K562 (cell line): ENCODE measurements around the gene DLL4. TPM values are rescaled to one million over a fixed set of nuclear protein-coding genes. Genes with fewer than 3 reads are reported as not detected.

Source experiments
- ARID3A ChIP-seq: IDR thresholded peaks from 2 replicates; pipeline ENCODE4 v1.6.1; 2012; ENCODE audit warnings: low read depth, low read length, improper control_type of control experiment, borderline replicate concordance
- CTCF ChIP-seq, 3 experiments: IDR thresholded peaks in 2 of 3; conservative IDR thresholded peaks in 1 of 3; 2 replicates each; pipeline ENCODE4 v1.5.1; 2011 to 2012; ENCODE audit warnings: low read length in 3 of 3, mild to moderate bottlenecking in 3 of 3, control low read depth in 2 of 3, improper control_type of control experiment in 1 of 3, inconsistent platforms in 1 of 3, low read depth in 1 of 3, mixed read lengths in 1 of 3, moderate library complexity in 1 of 3; ENCODE audit not compliant: insufficient read depth in 2 of 3
- ELF1 ChIP-seq: fragments of 200-800 bp; sonication (Bioruptor generic); IDR thresholded peaks from 2 replicates; pipeline ENCODE4 v1.6.1; 2016; ENCODE audit warnings: missing genetic modification characterization, missing compliant biosample characterization
- FOXP1 ChIP-seq: sonication (generic); formaldehyde crosslinking; IDR thresholded peaks from 2 replicates; pipeline ENCODE4 v1.8.0; 2022; ENCODE audit warnings: mild to moderate bottlenecking, missing genetic modification reagents
- HDAC8 ChIP-seq: fragments of 450-650 bp; IDR thresholded peaks from 2 replicates; pipeline ENCODE4 v1.6.1; 2016; ENCODE audit warnings: mild to moderate bottlenecking, missing genetic modification characterization, moderate library complexity, missing compliant biosample characterization
- MNT ChIP-seq, 2 experiments: fragments of 450-650 bp; conservative IDR thresholded peaks; 2 replicates each; pipeline ENCODE4 v1.6.1; 2017; ENCODE audit warnings: mild to moderate bottlenecking in 2 of 2, moderate library complexity in 2 of 2
- PTTG1 ChIP-seq: fragments of 450-650 bp; IDR thresholded peaks from 2 replicates; pipeline ENCODE4 v1.6.1; 2016; ENCODE audit warnings: low read depth, mild to moderate bottlenecking, missing genetic modification characterization, missing compliant biosample characterization
- RB1 ChIP-seq: fragments of 450-650 bp; IDR thresholded peaks from 2 replicates; pipeline ENCODE4 v1.6.1; 2017; ENCODE audit warnings: low read depth, mild to moderate bottlenecking
- SIN3B ChIP-seq: fragments of 450-650 bp; IDR thresholded peaks from 2 replicates; pipeline ENCODE4 v1.6.1; 2017; ENCODE audit warnings: low read depth, mild to moderate bottlenecking, moderate library complexity
- TFAP4 ChIP-seq: sonication (generic); formaldehyde crosslinking; IDR thresholded peaks from 2 replicates; pipeline ENCODE4 v1.8.0; 2022; ENCODE audit warnings: missing genetic modification reagents, mild to moderate bottlenecking, moderate library complexity, borderline replicate concordance
- TRIM28 ChIP-seq: fragments of 450-650 bp; IDR thresholded peaks from 2 replicates; pipeline ENCODE4 v1.6.1; 2017
- ZBTB11 ChIP-seq, 3 experiments: fragments of 200-800 bp in 1 of 3; fragments of 250-450 bp in 1 of 3; fragments of 450-650 bp in 1 of 3; sonication (Bioruptor Pico) in 1 of 3; sonication (Bioruptor generic) in 1 of 3; formaldehyde crosslinking in 1 of 3; IDR thresholded peaks; 2 replicates each; pipeline versions ENCODE4 v1.6.1 to v1.8.0; 2016 to 2022; ENCODE audit warnings: mild to moderate bottlenecking in 2 of 3, missing genetic modification characterization in 2 of 3, missing compliant biosample characterization in 1 of 3, moderate library complexity in 1 of 3
- ZFP30 ChIP-seq: fragments of 250-450 bp; sonication (Bioruptor Pico); IDR thresholded peaks from 2 replicates; pipeline ENCODE4 v1.8.0; 2022; ENCODE audit warnings: moderate library complexity, mild to moderate bottlenecking, inconsistent platforms, borderline replicate concordance
- ZFX ChIP-seq: sonication (generic); formaldehyde crosslinking; IDR thresholded peaks from 2 replicates; pipeline ENCODE4 v1.8.0; 2022; ENCODE audit warnings: mild to moderate bottlenecking, missing genetic modification reagents, moderate library complexity
- ZNF143 ChIP-seq: sonication (generic); formaldehyde crosslinking; IDR thresholded peaks from 2 replicates; pipeline ENCODE4 v1.9.0; 2022; ENCODE audit warnings: mild to moderate bottlenecking, missing genetic modification reagents
- ZNF75A ChIP-seq: fragments of 450-650 bp; formaldehyde crosslinking; IDR thresholded peaks from 2 replicates; pipeline ENCODE4 v1.4.0; 2020; ENCODE audit warnings: mild to moderate bottlenecking
- polyA plus RNA-seq, 8 experiments: library from polyadenylated mRNA; depleted of rRNA in 4 of 8; stranded (reverse) in 5 of 8; unstranded in 3 of 8; fragments of >200 nt; fragmentation: Nextera tagmentation in 2 of 8; fragmentation: Illumina TruSeq in 1 of 8; extraction: Ambion mirVana in 2 of 8; extraction: Trizol in 1 of 8; gene quantifications; 2 replicates each; pipeline versions ENCODE4 v1.2.1 to v1.2.3, GENCODE V29; 2011 to 2014; ENCODE audit warnings: inconsistent platforms in 1 of 8, missing spikeins in 1 of 8
- total RNA-seq, 7 experiments: library from RNA; depleted of rRNA in 6 of 7; stranded (reverse); fragments of >200 nt in 6 of 7; fragmentation: Illumina TruSeq in 2 of 7; extraction: Trizol in 2 of 7; gene quantifications; 2 replicates each; pipeline versions ENCODE4 v1.2.1 to v1.2.3, GENCODE V29; 2011 to 2021; ENCODE audit warnings: low replicate concordance in 1 of 7

DLL4 gene
- total and polyA plus RNA-seq, 9 of the 15 experiments (the other 6 are each of a cell fraction or from before 2014, with no cell fraction given) = 0.04 to 1.1 (median 0.41) TPM; not detected in 1

- TF ChIP-seq MNT (conservative IDR thresholded peaks at IDR 0.05) = peak; percentile 68 to 77
- TF ChIP-seq TFAP4 (CRISPR knock-in tag) = peak; percentile 75; the same call in 1 of the 2 replicates
- peak; percentile 94 for TF ChIP-seq RB1
- TF ChIP-seq ZNF143 (CRISPR knock-in tag) = no peak
- TF ChIP-seq FOXP1 (CRISPR knock-in tag) = 0 out of 2 replicates have a peak, but pooled peaks have one; percentile 36
- no peak for TF ChIP-seq ZNF75A
- no peak for TF ChIP-seq ZFP30 (CRISPR knock-in tag)
- peak; percentile 44; the same call in 1 of the 2 replicates for TF ChIP-seq TRIM28
- no peak for TF ChIP-seq ARID3A
- TF ChIP-seq PTTG1 (tag) = no peak
- TF ChIP-seq HDAC8 = no peak
- peak; percentile 67 for TF ChIP-seq ZFX (CRISPR knock-in tag)
- TF ChIP-seq CTCF (IDR thresholded peaks at IDR 0.05 in 2 of 3, conservative IDR thresholded peaks at IDR 0.05 in 1 of 3; ENCODE audit: insufficient read depth in 2 of 3, low read depth in 1 of 3, low read length in 3 of 3) = peak; percentile 87 to 96 (median 95)
- no peak for TF ChIP-seq ZBTB11 (CRISPR knock-in tag; IDR thresholded peaks at IDR 0.05)
- TF ChIP-seq ELF1 (tag) = no peak; the same call in 1 of the 2 replicates
- no peak; the same call in 1 of the 2 replicates for TF ChIP-seq SIN3B
Measured at GRCh38 chr15:40906091-40906990, 22.8 kb upstream of the DLL4 start (continued).
